ENCODE measurements around the gene HOPX.
A peak's percentile ranks its signal among the peaks of the same experiment; 100 is the strongest.

HOPX gene

DNA sequence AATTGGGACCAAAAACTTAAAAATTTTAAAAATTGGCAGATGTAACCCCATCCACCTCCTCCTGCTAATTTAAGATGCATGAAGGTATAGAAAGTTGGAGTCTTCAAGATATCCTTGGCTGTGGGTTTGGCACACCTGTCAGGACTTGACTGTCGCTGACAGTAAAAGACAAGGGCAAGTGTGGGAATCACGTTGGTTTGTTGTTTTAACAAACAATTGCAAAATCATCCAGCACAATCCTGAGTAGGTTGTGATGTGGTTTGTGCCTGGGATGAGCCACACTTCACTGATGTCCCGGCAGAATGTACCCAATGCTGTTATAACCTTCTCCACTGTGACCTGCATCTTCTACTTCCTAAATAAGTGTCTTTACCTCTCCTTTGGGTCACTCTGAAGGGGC lies 24.0 kb downstream of the HOPX start:
- peaks cover 71% of the 10 kb centered on the region for H3K27me3 Mint-ChIP-seq (ENCODE audit: low read depth, poor library complexity)
- no peak for DNase-seq
- peaks cover 36% of the 10 kb centered on the region for H3K4me1 Mint-ChIP-seq
- H3K9me3 Mint-ChIP-seq = no peaks in the 10 kb centered on the region
- H3K4me3 Mint-ChIP-seq = peak overlapping the region; percentile 78
- TF ChIP-seq, protein P1, sequence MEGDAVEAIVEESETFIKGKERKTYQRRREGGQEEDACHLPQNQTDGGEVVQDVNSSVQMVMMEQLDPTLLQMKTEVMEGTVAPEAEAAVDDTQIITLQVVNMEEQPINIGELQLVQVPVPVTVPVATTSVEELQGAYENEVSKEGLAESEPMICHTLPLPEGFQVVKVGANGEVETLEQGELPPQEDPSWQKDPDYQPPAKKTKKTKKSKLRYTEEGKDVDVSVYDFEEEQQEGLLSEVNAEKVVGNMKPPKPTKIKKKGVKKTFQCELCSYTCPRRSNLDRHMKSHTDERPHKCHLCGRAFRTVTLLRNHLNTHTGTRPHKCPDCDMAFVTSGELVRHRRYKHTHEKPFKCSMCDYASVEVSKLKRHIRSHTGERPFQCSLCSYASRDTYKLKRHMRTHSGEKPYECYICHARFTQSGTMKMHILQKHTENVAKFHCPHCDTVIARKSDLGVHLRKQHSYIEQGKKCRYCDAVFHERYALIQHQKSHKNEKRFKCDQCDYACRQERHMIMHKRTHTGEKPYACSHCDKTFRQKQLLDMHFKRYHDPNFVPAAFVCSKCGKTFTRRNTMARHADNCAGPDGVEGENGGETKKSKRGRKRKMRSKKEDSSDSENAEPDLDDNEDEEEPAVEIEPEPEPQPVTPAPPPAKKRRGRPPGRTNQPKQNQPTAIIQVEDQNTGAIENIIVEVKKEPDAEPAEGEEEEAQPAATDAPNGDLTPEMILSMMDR (IDR thresholded peaks at IDR 0.05) = no peak
- H3K27ac Mint-ChIP-seq = no peak overlapping the region
- no peaks in the 10 kb centered on the region for H3K36me3 Mint-ChIP-seq (ENCODE audit: low read depth)

DNA sequence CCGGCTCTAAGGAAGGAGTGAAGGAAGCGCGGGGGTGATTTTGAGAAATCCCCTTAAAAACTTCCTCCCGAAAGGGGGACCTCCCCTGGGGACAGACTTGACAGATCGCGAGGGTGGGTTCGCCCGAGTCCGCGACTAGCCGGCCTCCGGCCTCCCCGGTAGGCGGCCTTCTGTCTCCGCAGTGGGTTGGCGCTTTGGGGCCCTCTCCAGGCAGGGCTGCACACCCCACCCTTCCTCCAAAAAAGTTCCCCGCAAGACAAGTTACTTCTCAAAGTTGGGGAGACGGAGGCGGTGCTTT lies 24.8 kb downstream of the HOPX start:
- no peaks in the 10 kb centered on the region for H3K9me3 Mint-ChIP-seq
- peak; percentile 35 for DNase-seq

DNA sequence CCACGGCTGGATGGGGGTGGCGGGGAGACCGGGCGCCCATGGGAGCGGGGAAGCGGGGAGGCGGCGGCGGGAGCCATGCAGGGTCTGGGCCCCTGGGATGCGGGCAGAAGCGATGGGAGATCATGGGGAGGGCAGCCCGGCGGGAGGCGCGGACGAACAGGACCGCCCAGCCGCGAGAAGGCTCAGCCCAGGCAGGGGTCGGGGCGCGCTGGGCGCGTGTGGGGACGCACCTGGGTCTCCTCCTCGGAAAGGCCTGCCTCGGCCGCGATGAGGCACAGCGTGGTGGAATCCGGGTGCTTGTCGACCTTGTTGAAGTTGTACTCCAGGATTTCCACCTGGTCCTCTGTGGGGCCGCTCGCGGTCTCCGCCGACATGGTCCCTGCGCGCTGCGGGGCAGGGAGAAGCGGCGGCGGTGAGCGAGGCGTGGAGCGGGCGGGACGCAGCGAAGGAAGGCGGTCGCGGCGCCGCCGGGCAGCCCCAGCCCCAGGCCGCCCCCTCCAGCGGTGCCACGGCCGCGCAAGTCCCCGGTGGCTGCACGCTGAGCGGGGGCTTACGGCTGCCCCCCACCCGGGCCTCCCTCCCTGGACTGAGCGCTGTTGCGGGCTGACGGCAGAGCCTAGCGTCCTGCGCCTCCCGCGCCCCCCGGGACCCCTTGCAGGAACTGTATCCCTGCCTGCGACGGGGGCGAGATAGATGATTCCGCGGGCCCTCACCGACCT lies 25.3 kb downstream of the HOPX start:
- peaks cover 75% of the 10 kb centered on the region for H3K27me3 Mint-ChIP-seq (ENCODE audit: low read depth, poor library complexity)
- H3K9me3 Mint-ChIP-seq = no peaks in the 10 kb centered on the region
- peak overlapping the region; percentile 95 for H3K4me3 Mint-ChIP-seq
- H3K27ac Mint-ChIP-seq = no peak overlapping the region
- peak; percentile 61 for DNase-seq
- H3K36me3 Mint-ChIP-seq (ENCODE audit: low read depth) = no peaks in the 10 kb centered on the region
- TF ChIP-seq, protein P1 (IDR thresholded peaks at IDR 0.05) = no peak
- H3K4me1 Mint-ChIP-seq = peaks cover 36% of the 10 kb centered on the region

More for the DNA sequence above, 24.8 kb downstream of the HOPX start:
- Mint-ChIP-seq H3K27ac (no peak overlapping the region), H3K4me1 (peaks cover 36% of the 10 kb centered on the region), H3K27me3 (ENCODE audit: low read depth, poor library complexity) (peaks cover 74% of the 10 kb centered on the region), H3K36me3 (ENCODE audit: low read depth) (no peaks in the 10 kb centered on the region), H3K4me3 (peak overlapping the region; percentile 78)
- TF ChIP-seq, protein P1 (IDR thresholded peaks at IDR 0.05) = no peak

DNA sequence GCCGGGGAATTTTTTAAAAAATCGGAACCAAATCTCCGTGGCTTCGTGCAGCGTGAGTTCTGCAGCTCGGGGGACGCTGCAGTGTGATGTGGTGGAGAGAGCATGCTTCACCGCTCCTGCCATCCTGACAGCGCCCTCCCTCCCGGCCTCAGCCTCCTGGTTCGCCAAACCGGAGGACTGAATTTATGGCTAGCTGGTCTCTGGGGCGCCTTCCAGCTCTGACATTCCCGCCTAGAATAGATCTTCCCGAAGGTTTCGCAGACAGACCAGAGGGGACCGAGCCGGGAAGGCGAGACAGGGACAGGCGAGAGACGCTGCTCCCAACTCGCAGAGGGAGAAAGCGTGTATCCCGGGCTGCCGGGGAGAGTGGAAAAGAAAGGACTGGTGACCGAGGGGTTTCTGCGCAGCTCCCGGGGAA lies 25.9 kb downstream of the HOPX start:
- H3K27ac Mint-ChIP-seq = no peak overlapping the region
- DNase-seq = peak; percentile 73
- peak overlapping the region; percentile 95 for H3K4me3 Mint-ChIP-seq
- no peaks in the 10 kb centered on the region for H3K9me3 Mint-ChIP-seq
- peaks cover 36% of the 10 kb centered on the region for H3K4me1 Mint-ChIP-seq
- TF ChIP-seq, protein P1 (IDR thresholded peaks at IDR 0.05) = no peak
- H3K36me3 Mint-ChIP-seq (ENCODE audit: low read depth) = no peaks in the 10 kb centered on the region
- H3K27me3 Mint-ChIP-seq (ENCODE audit: low read depth, poor library complexity) = peaks cover 80% of the 10 kb centered on the region

DNA sequence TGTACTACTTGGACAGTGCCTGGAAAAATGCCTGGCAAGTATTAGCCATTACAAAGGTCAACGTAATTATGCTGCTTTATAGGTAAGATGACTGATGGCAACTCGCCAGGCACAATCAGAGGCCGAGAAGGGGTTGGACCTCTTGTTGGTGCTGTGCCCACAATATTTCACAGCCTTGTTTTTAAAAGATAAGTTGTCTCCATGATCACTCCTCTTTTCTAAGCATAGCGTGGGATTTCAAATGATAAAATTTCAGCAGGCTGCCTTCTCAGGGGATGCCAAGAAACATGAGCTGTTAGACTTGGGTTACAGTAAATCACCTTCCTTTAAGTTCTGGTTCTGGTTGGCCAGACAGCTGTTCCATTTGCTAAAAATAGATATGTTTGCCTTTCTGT lies 26.9 kb downstream of the HOPX start:
- no peaks in the 10 kb centered on the region for H3K36me3 Mint-ChIP-seq (ENCODE audit: low read depth)
- peaks cover 36% of the 10 kb centered on the region for H3K4me1 Mint-ChIP-seq
- no peaks in the 10 kb centered on the region for H3K9me3 Mint-ChIP-seq
- H3K4me3 Mint-ChIP-seq = no peak overlapping the region
- no peak overlapping the region for H3K27ac Mint-ChIP-seq
- TF ChIP-seq, protein P1 (IDR thresholded peaks at IDR 0.05) = no peak
- peaks cover 75% of the 10 kb centered on the region for H3K27me3 Mint-ChIP-seq (ENCODE audit: low read depth, poor library complexity)
- DNase-seq = no peak

Measured in nephron progenitor cell (in vitro differentiated cells).